Activated T-helper 17 cell treated with anti-CD3 and anti-CD28 coated beads, Interleukin-2, amount 50 U/mL, for 72 hours (primary cell): ENCODE data around the gene CHCHD5. TPM values are rescaled to one million over a fixed set of nuclear protein-coding genes. Genes with fewer than 3 reads are reported as not detected.

Experiments
- ATAC-seq: fragments of 150-1000 bp; cut with Tn5 transposase; replicated peaks from 2 replicates; pipeline ENCODE4 v1.10.0; 2021; ENCODE audit warnings: mild to moderate bottlenecking, moderate library complexity
- H3K27ac Mint-ChIP-seq: one replicate; pipeline ENCODE4 v1.8.0; 2022; ENCODE audit warnings: mixed read lengths
- H3K27me3 Mint-ChIP-seq: one replicate; pipeline ENCODE4 v1.8.0; 2022; ENCODE audit warnings: mixed read lengths
- H3K36me3 Mint-ChIP-seq: one replicate; pipeline ENCODE4 v1.8.0; 2022; ENCODE audit warnings: low read depth, mild to moderate bottlenecking, mixed read lengths
- H3K4me1 Mint-ChIP-seq: one replicate; pipeline ENCODE4 v1.8.0; 2022; ENCODE audit warnings: mixed read lengths
- H3K4me3 Mint-ChIP-seq: one replicate; pipeline ENCODE4 v1.8.0; 2022; ENCODE audit warnings: mild to moderate bottlenecking, mixed read lengths
- H3K9me3 Mint-ChIP-seq: one replicate; pipeline ENCODE4 v1.8.0; 2022; ENCODE audit warnings: mixed read lengths
- total RNA-seq, 2 donors: library from RNA; stranded (reverse); gene quantifications; one replicate each; pipeline ENCODE4 v1.2.3, GENCODE V29; 2022

Gene CHCHD5
- total RNA-seq, 2 donors from 2014 or later, result 25.2 to 28.9 TPM

GRCh38 chr2:112579241-112579640, 5.2 kb upstream of the CHCHD5 start:
- H3K36me3 Mint-ChIP-seq, result peaks cover 34% of the 10 kb centered on the region
- no peak overlapping the region for H3K27ac Mint-ChIP-seq
- peaks cover 5% of the 10 kb centered on the region for H3K4me1 Mint-ChIP-seq
- H3K9me3 Mint-ChIP-seq, result peaks cover 3% of the 10 kb centered on the region
- H3K4me3 Mint-ChIP-seq, result no peak overlapping the region
- no peak for ATAC-seq
- no peaks in the 10 kb centered on the region for H3K27me3 Mint-ChIP-seq

- H3K27me3 Mint-ChIP-seq, result no peaks in the 10 kb centered on the region
- peaks cover 34% of the 10 kb centered on the region for H3K36me3 Mint-ChIP-seq
- H3K9me3 Mint-ChIP-seq, result peaks cover 3% of the 10 kb centered on the region
- H3K27ac Mint-ChIP-seq, result no peak overlapping the region
- no peak overlapping the region for H3K4me3 Mint-ChIP-seq
- no peak for ATAC-seq
- peaks cover 8% of the 10 kb centered on the region for H3K4me1 Mint-ChIP-seq
Measured at GRCh38 chr2:112580084-112580483, 4.3 kb upstream of the CHCHD5 start.

GRCh38 chr2:112582314-112582746, 2.1 kb upstream of the CHCHD5 start:
- Mint-ChIP-seq H3K9me3 (peaks cover 3% of the 10 kb centered on the region), H3K4me3 (peak overlapping the region; percentile 91), H3K36me3 (peaks cover 25% of the 10 kb centered on the region), H3K4me1 (peaks cover 19% of the 10 kb centered on the region), H3K27me3 (no peaks in the 10 kb centered on the region), H3K27ac (peak overlapping the region; percentile 63)
- peak; percentile 10 for ATAC-seq

- H3K4me3 Mint-ChIP-seq, result peak overlapping the region; percentile 91
- H3K9me3 Mint-ChIP-seq, result peaks cover 3% of the 10 kb centered on the region
Measured at GRCh38 chr2:112583497-112584133, 794 bp upstream of the CHCHD5 start.

GRCh38 chr2:112584891-112585250, 462 bp downstream of the CHCHD5 start:
- peaks cover 3% of the 10 kb centered on the region for H3K9me3 Mint-ChIP-seq
- no peaks in the 10 kb centered on the region for H3K27me3 Mint-ChIP-seq
- peaks cover 39% of the 10 kb centered on the region for H3K36me3 Mint-ChIP-seq
- ATAC-seq, result no peak
- peak overlapping the region; percentile 99 for H3K27ac Mint-ChIP-seq
- peaks cover 19% of the 10 kb centered on the region for H3K4me1 Mint-ChIP-seq
- H3K4me3 Mint-ChIP-seq, result peak overlapping the region; percentile 91

More at GRCh38 chr2:112583497-112584133, 794 bp upstream of the CHCHD5 start:
- H3K27ac Mint-ChIP-seq, result peak overlapping the region; percentile 99
- no peak for ATAC-seq
- peaks cover 31% of the 10 kb centered on the region for H3K36me3 Mint-ChIP-seq
- peaks cover 19% of the 10 kb centered on the region for H3K4me1 Mint-ChIP-seq
- no peaks in the 10 kb centered on the region for H3K27me3 Mint-ChIP-seq

GRCh38 chr2:112585400-112585799, 991 bp downstream of the CHCHD5 start:
- Mint-ChIP-seq H3K4me1 (peaks cover 19% of the 10 kb centered on the region), H3K27ac (peak overlapping the region; percentile 99), H3K4me3 (peak overlapping the region; percentile 91), H3K9me3 (peaks cover 3% of the 10 kb centered on the region), H3K27me3 (no peaks in the 10 kb centered on the region), H3K36me3 (peaks cover 44% of the 10 kb centered on the region)
- ATAC-seq, result no peak

- H3K4me3 Mint-ChIP-seq, result peak overlapping the region; percentile 91
- H3K27ac Mint-ChIP-seq, result peak overlapping the region; percentile 99
- H3K27me3 Mint-ChIP-seq, result no peaks in the 10 kb centered on the region
Measured at GRCh38 chr2:112585873-112586464, 1.6 kb downstream of the CHCHD5 start.

GRCh38 chr2:112588611-112589045, 4.2 kb downstream of the CHCHD5 start:
- H3K27me3 Mint-ChIP-seq, result no peaks in the 10 kb centered on the region

More at GRCh38 chr2:112585873-112586464, 1.6 kb downstream of the CHCHD5 start:
- Mint-ChIP-seq H3K4me1 (peaks cover 19% of the 10 kb centered on the region), H3K36me3 (peaks cover 46% of the 10 kb centered on the region), H3K9me3 (peaks cover 3% of the 10 kb centered on the region)
- ATAC-seq, result no peak

GRCh38 chr2:112591413-112591812, 7.0 kb downstream of the CHCHD5 start:
- Mint-ChIP-seq H3K4me3 (no peak overlapping the region), H3K9me3 (no peaks in the 10 kb centered on the region), H3K4me1 (peaks cover 5% of the 10 kb centered on the region), H3K27me3 (no peaks in the 10 kb centered on the region), H3K27ac (no peak overlapping the region), H3K36me3 (peaks cover 38% of the 10 kb centered on the region)
- ATAC-seq, result no peak

More at GRCh38 chr2:112588611-112589045, 4.2 kb downstream of the CHCHD5 start:
- ATAC-seq, result no peak
- peaks cover under 1% of the 10 kb centered on the region for H3K9me3 Mint-ChIP-seq
- no peak overlapping the region for H3K27ac Mint-ChIP-seq
- peaks cover 16% of the 10 kb centered on the region for H3K4me1 Mint-ChIP-seq
- no peak overlapping the region for H3K4me3 Mint-ChIP-seq
- peaks cover 52% of the 10 kb centered on the region for H3K36me3 Mint-ChIP-seq

- ATAC-seq, result no peak
- Mint-ChIP-seq H3K4me3 (no peak overlapping the region), H3K27me3 (no peaks in the 10 kb centered on the region), H3K36me3 (peaks cover 21% of the 10 kb centered on the region), H3K9me3 (no peaks in the 10 kb centered on the region), H3K4me1 (no peaks in the 10 kb centered on the region), H3K27ac (no peak overlapping the region)
Measured at GRCh38 chr2:112593736-112594135, 9.3 kb downstream of the CHCHD5 start.

- H3K27me3 Mint-ChIP-seq, result no peaks in the 10 kb centered on the region
- H3K9me3 Mint-ChIP-seq, result no peaks in the 10 kb centered on the region
- H3K36me3 Mint-ChIP-seq, result peaks cover 8% of the 10 kb centered on the region
- no peak overlapping the region for H3K27ac Mint-ChIP-seq
- ATAC-seq, result no peak
- no peak overlapping the region for H3K4me3 Mint-ChIP-seq
- no peaks in the 10 kb centered on the region for H3K4me1 Mint-ChIP-seq
Measured at GRCh38 chr2:112597537-112598322, 13.3 kb downstream of the CHCHD5 start.

- Mint-ChIP-seq H3K4me1 (no peaks in the 10 kb centered on the region), H3K4me3 (no peak overlapping the region), H3K27ac (no peak overlapping the region), H3K36me3 (no peaks in the 10 kb centered on the region), H3K27me3 (no peaks in the 10 kb centered on the region), H3K9me3 (no peaks in the 10 kb centered on the region)
- ATAC-seq, result no peak
Measured at GRCh38 chr2:112600634-112601033, 16.2 kb downstream of the CHCHD5 start.

GRCh38 chr2:112601754-112602153, 17.3 kb downstream of the CHCHD5 start:
- no peaks in the 10 kb centered on the region for H3K4me1 Mint-ChIP-seq
- H3K36me3 Mint-ChIP-seq, result no peaks in the 10 kb centered on the region
- H3K27me3 Mint-ChIP-seq, result no peaks in the 10 kb centered on the region
- no peaks in the 10 kb centered on the region for H3K9me3 Mint-ChIP-seq
- H3K4me3 Mint-ChIP-seq, result no peak overlapping the region
- H3K27ac Mint-ChIP-seq, result no peak overlapping the region
- ATAC-seq, result no peak

GRCh38 chr2:112602917-112603316, 18.5 kb downstream of the CHCHD5 start:
- H3K27ac Mint-ChIP-seq, result no peak overlapping the region
- no peaks in the 10 kb centered on the region for H3K9me3 Mint-ChIP-seq
- no peaks in the 10 kb centered on the region for H3K36me3 Mint-ChIP-seq
- H3K4me3 Mint-ChIP-seq, result no peak overlapping the region
- H3K4me1 Mint-ChIP-seq, result no peaks in the 10 kb centered on the region
- no peak for ATAC-seq
- H3K27me3 Mint-ChIP-seq, result no peaks in the 10 kb centered on the region

GRCh38 chr2:112603731-112604130, 19.3 kb downstream of the CHCHD5 start:
- Mint-ChIP-seq H3K9me3 (no peaks in the 10 kb centered on the region), H3K36me3 (no peaks in the 10 kb centered on the region), H3K4me1 (no peaks in the 10 kb centered on the region), H3K4me3 (no peak overlapping the region), H3K27me3 (no peaks in the 10 kb centered on the region), H3K27ac (no peak overlapping the region)
- ATAC-seq, result no peak
